Nephron progenitor cell (in vitro differentiated cells): ENCODE results near the gene MEMO1.

Experiments used
- DNase-seq: peaks from one replicate; pipeline ENCODE4 v3.0.0; 2021
- H3K27ac Mint-ChIP-seq: 2 replicates; pipeline ENCODE4 v1.8.0; 2021; ENCODE audit warnings: mild to moderate bottlenecking, moderate library complexity, mixed read lengths
- H3K27me3 Mint-ChIP-seq: 2 replicates; pipeline ENCODE4 v1.8.0; 2021; ENCODE audit warnings: mild to moderate bottlenecking, low read depth, mixed read lengths; ENCODE audit not compliant: poor library complexity
- H3K36me3 Mint-ChIP-seq: 2 replicates; pipeline ENCODE4 v1.8.0; 2021; ENCODE audit warnings: low read depth, mixed read lengths
- H3K4me1 Mint-ChIP-seq: 2 replicates; pipeline ENCODE4 v1.8.0; 2021; ENCODE audit warnings: mixed read lengths
- H3K4me3 Mint-ChIP-seq: 2 replicates; pipeline ENCODE4 v1.8.0; 2021; ENCODE audit warnings: mild to moderate bottlenecking, moderate library complexity, mixed read lengths
- H3K9me3 Mint-ChIP-seq: 2 replicates; pipeline ENCODE4 v1.8.0; 2021; ENCODE audit warnings: mild to moderate bottlenecking, moderate library complexity, mixed read lengths
- TF ChIP-seq, protein P1 (sequence below): fragments of 200-600 bp; sonication (generic); IDR thresholded peaks from 2 replicates; pipeline ENCODE4 v1.5.0; 2021; ENCODE audit warnings: antibody characterized with exemption

The MEMO1 gene

DNA sequence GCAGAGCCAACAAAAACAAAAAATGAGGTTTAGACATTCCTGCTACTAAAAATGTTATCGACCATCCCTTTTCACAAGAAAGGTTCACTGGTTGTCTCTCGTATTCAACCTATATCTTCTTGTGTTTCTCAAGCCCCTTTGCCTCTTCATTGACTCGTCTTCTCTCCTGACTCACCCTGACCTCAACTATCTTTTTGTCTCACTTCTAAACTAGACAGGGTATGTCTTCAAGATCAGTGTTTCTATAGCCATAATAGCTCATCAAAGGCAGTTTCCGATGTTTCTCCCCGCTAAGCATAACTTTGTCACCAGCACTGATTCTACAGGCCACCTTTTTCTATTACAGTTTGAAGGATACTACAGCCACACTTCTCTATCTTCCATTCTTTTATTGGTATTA lies 178.4 kb downstream of the MEMO1 start:
- H3K9me3 Mint-ChIP-seq, result peaks cover 18% of the 10 kb centered on the region
- TF ChIP-seq, protein P1, sequence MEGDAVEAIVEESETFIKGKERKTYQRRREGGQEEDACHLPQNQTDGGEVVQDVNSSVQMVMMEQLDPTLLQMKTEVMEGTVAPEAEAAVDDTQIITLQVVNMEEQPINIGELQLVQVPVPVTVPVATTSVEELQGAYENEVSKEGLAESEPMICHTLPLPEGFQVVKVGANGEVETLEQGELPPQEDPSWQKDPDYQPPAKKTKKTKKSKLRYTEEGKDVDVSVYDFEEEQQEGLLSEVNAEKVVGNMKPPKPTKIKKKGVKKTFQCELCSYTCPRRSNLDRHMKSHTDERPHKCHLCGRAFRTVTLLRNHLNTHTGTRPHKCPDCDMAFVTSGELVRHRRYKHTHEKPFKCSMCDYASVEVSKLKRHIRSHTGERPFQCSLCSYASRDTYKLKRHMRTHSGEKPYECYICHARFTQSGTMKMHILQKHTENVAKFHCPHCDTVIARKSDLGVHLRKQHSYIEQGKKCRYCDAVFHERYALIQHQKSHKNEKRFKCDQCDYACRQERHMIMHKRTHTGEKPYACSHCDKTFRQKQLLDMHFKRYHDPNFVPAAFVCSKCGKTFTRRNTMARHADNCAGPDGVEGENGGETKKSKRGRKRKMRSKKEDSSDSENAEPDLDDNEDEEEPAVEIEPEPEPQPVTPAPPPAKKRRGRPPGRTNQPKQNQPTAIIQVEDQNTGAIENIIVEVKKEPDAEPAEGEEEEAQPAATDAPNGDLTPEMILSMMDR, result no peak
- DNase-seq, result no peak
- H3K4me3 Mint-ChIP-seq, result no peak overlapping the region
- no peak overlapping the region for H3K27ac Mint-ChIP-seq
- H3K36me3 Mint-ChIP-seq, result no peaks in the 10 kb centered on the region
- H3K27me3 Mint-ChIP-seq, result peaks cover 9% of the 10 kb centered on the region
- H3K4me1 Mint-ChIP-seq, result no peaks in the 10 kb centered on the region

DNA sequence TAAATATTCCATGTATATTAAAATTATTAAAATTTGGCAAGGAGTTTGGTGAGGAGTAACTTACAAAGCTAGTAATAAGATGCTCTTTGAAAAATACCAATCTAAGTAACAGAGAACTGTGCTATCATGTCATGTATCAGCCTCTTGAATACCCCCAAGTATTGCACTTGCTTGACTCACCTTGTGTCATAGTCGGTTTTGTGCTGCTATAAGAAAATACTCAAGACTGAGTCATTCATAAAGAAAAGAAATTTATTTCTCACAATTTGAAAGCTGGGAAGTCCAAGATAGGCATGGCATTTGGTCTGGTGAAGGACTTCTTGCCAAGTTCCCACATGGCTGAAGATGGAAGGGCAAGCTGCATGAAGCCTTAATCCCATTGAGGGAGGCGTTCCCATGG lies 179.2 kb downstream of the MEMO1 start:
- TF ChIP-seq, protein P1, result no peak
- Mint-ChIP-seq H3K4me1 (no peaks in the 10 kb centered on the region), H3K36me3 (no peaks in the 10 kb centered on the region), H3K27me3 (peaks cover 8% of the 10 kb centered on the region), H3K9me3 (peaks cover 26% of the 10 kb centered on the region), H3K4me3 (no peak overlapping the region), H3K27ac (no peak overlapping the region)
- DNase-seq, result no peak

DNA sequence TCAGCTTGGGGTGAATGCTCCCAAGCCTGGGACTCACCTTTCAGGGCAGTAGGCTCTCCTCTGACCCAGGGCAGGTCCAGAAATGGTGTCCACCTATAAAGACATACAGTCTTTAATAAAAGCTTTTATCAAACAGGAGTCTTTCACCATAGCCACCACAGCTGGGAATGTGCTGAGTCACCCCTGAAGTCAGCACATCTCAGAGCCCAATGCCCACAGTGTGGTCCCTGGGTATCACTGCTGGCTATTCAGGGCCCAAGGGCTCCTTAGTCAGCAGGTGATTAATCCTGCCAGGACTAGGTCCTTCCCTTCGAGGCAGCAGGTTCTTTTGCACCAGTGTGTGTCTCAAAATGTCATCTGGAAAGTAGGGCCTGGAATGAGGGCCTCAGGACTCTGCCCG lies 181.9 kb downstream of the MEMO1 start:
- Mint-ChIP-seq H3K27ac (no peak overlapping the region), H3K9me3 (peaks cover 39% of the 10 kb centered on the region), H3K4me3 (no peak overlapping the region), H3K4me1 (no peaks in the 10 kb centered on the region), H3K36me3 (no peaks in the 10 kb centered on the region), H3K27me3 (peaks cover 3% of the 10 kb centered on the region)
- DNase-seq, result no peak
- TF ChIP-seq, protein P1, result no peak

DNA sequence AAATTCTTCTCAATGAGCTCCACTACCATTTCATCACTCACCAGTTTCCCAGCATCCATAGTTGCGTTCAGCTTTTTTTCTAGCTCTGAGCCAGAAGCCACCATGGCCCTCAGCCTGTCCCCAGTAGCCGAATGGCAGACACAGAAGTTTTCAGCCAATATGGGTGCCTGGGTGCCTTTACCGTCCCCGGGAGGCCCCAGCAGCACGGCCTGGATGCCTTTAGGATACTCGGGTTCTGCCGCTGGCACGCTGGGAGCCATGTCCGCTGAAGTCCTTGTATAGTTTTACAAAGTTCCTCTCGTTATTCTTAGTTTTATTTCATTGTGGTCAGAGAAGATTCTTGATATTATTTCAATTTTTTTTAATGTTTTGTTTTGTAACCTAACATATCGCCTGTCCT lies 187.2 kb downstream of the MEMO1 start:
- H3K4me1 Mint-ChIP-seq, result no peaks in the 10 kb centered on the region
- TF ChIP-seq, protein P1, result no peak
- no peak for DNase-seq
- no peaks in the 10 kb centered on the region for H3K36me3 Mint-ChIP-seq
- no peak overlapping the region for H3K4me3 Mint-ChIP-seq
- H3K9me3 Mint-ChIP-seq, result peaks cover 73% of the 10 kb centered on the region
- H3K27ac Mint-ChIP-seq, result no peak overlapping the region
- H3K27me3 Mint-ChIP-seq, result no peaks in the 10 kb centered on the region

DNA sequence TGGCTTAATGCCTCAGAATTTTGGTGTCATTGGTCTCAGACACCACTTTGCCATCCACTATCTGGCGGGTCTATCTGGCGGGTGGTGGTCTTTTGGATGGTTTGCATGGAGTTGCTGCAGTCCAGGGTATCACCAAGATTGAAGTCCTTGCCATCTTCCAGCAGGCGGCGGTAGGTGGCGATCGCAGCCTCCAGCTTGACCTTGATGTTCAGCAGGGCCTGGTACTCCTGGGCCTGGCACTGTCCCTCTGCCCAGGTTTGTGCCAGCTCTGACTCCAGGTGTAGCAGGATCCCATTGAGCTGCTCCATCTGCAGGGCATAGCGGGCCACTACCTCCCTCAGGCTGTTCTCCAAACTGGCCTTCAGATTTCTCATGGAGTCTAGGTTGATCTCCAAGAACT lies 188.2 kb downstream of the MEMO1 start:
- TF ChIP-seq, protein P1, result no peak
- Mint-ChIP-seq H3K27me3 (no peaks in the 10 kb centered on the region), H3K4me3 (no peak overlapping the region), H3K4me1 (no peaks in the 10 kb centered on the region), H3K36me3 (no peaks in the 10 kb centered on the region), H3K27ac (no peak overlapping the region), H3K9me3 (peaks cover 77% of the 10 kb centered on the region)
- no peak for DNase-seq
